Activated T-cell treated with anti-CD3 and anti-CD28 coated beads, Interleukin-2, amount 50 U/mL, for 1 hour (primary cell): ENCODE results near the gene LIN28B.

ENCODE experiments used
- DNase-seq: peaks from one replicate; pipeline ENCODE4 v3.0.0-alpha.2; 2020

The LIN28B gene

GRCh38 chr6:105015482-105015881 is 58.6 kb downstream of the LIN28B start:
- DNase-seq, result no peak

GRCh38 chr6:105019285-105019684 is 62.4 kb downstream of the LIN28B start:
- DNase-seq, result no peak

- DNase-seq, result no peak
These were observed 64.5 kb downstream of the LIN28B start for GRCh38 chr6:105021399-105021798.

GRCh38 chr6:105022416-105022815 is 65.5 kb downstream of the LIN28B start:
- DNase-seq, result no peak

GRCh38 chr6:105024803-105025202 is 67.9 kb downstream of the LIN28B start:
- no peak for DNase-seq

GRCh38 chr6:105028898-105029297 is 72.0 kb downstream of the LIN28B start:
- DNase-seq, result no peak

- no peak for DNase-seq
These were observed 72.7 kb downstream of the LIN28B start for GRCh38 chr6:105029581-105029980.

GRCh38 chr6:105034470-105034869 is 77.6 kb downstream of the LIN28B start:
- no peak for DNase-seq

- DNase-seq, result no peak
These were observed 78.4 kb downstream of the LIN28B start for GRCh38 chr6:105035299-105035698.

GRCh38 chr6:105036351-105036750 is 79.4 kb downstream of the LIN28B start:
- no peak for DNase-seq

GRCh38 chr6:105038259-105038658 is 81.4 kb downstream of the LIN28B start:
- DNase-seq, result no peak

- no peak for DNase-seq
These were observed 85.0 kb downstream of the LIN28B start for GRCh38 chr6:105041880-105042279.

GRCh38 chr6:105042648-105043047 is 85.7 kb downstream of the LIN28B start:
- no peak for DNase-seq

GRCh38 chr6:105043979-105044378 is 87.1 kb downstream of the LIN28B start:
- DNase-seq, result no peak

- no peak for DNase-seq
These were observed 88.6 kb downstream of the LIN28B start for GRCh38 chr6:105045526-105045925.

GRCh38 chr6:105051941-105052471 is 95.1 kb downstream of the LIN28B start:
- DNase-seq, result no peak

- DNase-seq, result no peak
These were observed 99.7 kb downstream of the LIN28B start for GRCh38 chr6:105056646-105057045.

- no peak for DNase-seq
These were observed 100.3 kb downstream of the LIN28B start for GRCh38 chr6:105057160-105057559.

- no peak for DNase-seq
These were observed 101.4 kb downstream of the LIN28B start for GRCh38 chr6:105058316-105058715.

GRCh38 chr6:105058846-105059245 is 101.9 kb downstream of the LIN28B start:
- no peak for DNase-seq

- DNase-seq, result no peak
These were observed 109.3 kb downstream of the LIN28B start for GRCh38 chr6:105066233-105066632.

- no peak for DNase-seq
These were observed 109.9 kb downstream of the LIN28B start for GRCh38 chr6:105066836-105067235.

GRCh38 chr6:105067329-105067728 is 110.4 kb downstream of the LIN28B start:
- no peak for DNase-seq

- DNase-seq, result no peak
These were observed 111.5 kb downstream of the LIN28B start for GRCh38 chr6:105068407-105068806.

- no peak for DNase-seq
These were observed 113.0 kb downstream of the LIN28B start for GRCh38 chr6:105069821-105070445.
